Raji (cell line): ENCODE data around the gene ECEL1.

ENCODE experiments used
- POLR2A ChIP-seq: IDR thresholded peaks from 2 replicates; pipeline ENCODE4 v1.6.1; 2011; ENCODE audit warnings: low read depth, low read length, control low read depth; ENCODE audit not compliant: insufficient read depth

ECEL1 gene

GRCh38 chr2:232525199-232525598, 37.6 kb upstream of the ECEL1 start:
- no peak for TF ChIP-seq POLR2A

GRCh38 chr2:232524771-232525170, 37.1 kb upstream of the ECEL1 start:
- TF ChIP-seq POLR2A, result no peak

- no peak for TF ChIP-seq POLR2A
Observed at GRCh38 chr2:232523682-232524597, 36.3 kb upstream of the ECEL1 start.

- TF ChIP-seq POLR2A, result no peak
Observed at GRCh38 chr2:232523402-232523681, 35.7 kb upstream of the ECEL1 start.

- no peak for TF ChIP-seq POLR2A
Observed at GRCh38 chr2:232522623-232523401, 35.2 kb upstream of the ECEL1 start.

GRCh38 chr2:232521959-232522622, 34.5 kb upstream of the ECEL1 start:
- TF ChIP-seq POLR2A, result no peak

GRCh38 chr2:232521098-232521497, 33.5 kb upstream of the ECEL1 start:
- TF ChIP-seq POLR2A, result no peak

GRCh38 chr2:232520489-232520888, 32.9 kb upstream of the ECEL1 start:
- TF ChIP-seq POLR2A, result no peak

GRCh38 chr2:232519581-232520438, 32.2 kb upstream of the ECEL1 start, which contains the start of gene PRSS56:
TSS of gene PRSS56 (plus strand) at chr2:232520388. CDS start at chr2:232520599, 211 bp downstream.
- TF ChIP-seq POLR2A, result no peak

GRCh38 chr2:232518844-232519243, 31.2 kb upstream of the ECEL1 start:
- TF ChIP-seq POLR2A, result no peak

GRCh38 chr2:232516551-232516950, 28.9 kb upstream of the ECEL1 start:
- TF ChIP-seq POLR2A, result no peak

GRCh38 chr2:232515639-232516038, 28.0 kb upstream of the ECEL1 start:
- no peak for TF ChIP-seq POLR2A

GRCh38 chr2:232513353-232513752, 25.7 kb upstream of the ECEL1 start:
- TF ChIP-seq POLR2A, result no peak

GRCh38 chr2:232512602-232513001, 25.0 kb upstream of the ECEL1 start:
- no peak for TF ChIP-seq POLR2A
